Ovary (tissue), 9 donors: ENCODE measurements around the gene UBXN4. TPM values are rescaled to one million over a fixed set of nuclear protein-coding genes. Genes with fewer than 3 reads are reported as not detected.

Experiments used
- DNase-seq, 5 donors: peaks; one replicate each; pipeline ENCODE4 v3.0.0-alpha.2; 2019 to 2020
- H3K27ac ChIP-seq, 2 donors: fragments of 200-600 bp; one replicate each; pipeline versions ENCODE4 v1.5.1 to v1.8.0; 2019 to 2022
- H3K27me3 ChIP-seq: fragments of 200-600 bp; one replicate; pipeline ENCODE4 v1.8.0; 2022
- H3K36me3 ChIP-seq: fragments of 200-600 bp; sonication (generic); one replicate; pipeline ENCODE4 v1.5.1; 2019
- H3K4me1 ChIP-seq: one replicate; pipeline ENCODE4 v1.8.1; 2013; ENCODE audit warnings: mild to moderate bottlenecking, moderate library complexity; ENCODE audit not compliant: insufficient read depth
- H3K4me3 ChIP-seq: fragments of 200-600 bp; sonication (generic); one replicate; pipeline ENCODE4 v1.5.1; 2017
- H3K9me3 ChIP-seq, 2 donors: fragments of 200-600 bp in 1 of 2; sonication (generic) in 1 of 2; one replicate each; pipeline versions ENCODE4 v1.5.1 to v1.8.1; 2013 to 2019; ENCODE audit warnings: mild to moderate bottlenecking in 1 of 2, moderate library complexity in 1 of 2
- CTCF ChIP-seq, 3 donors: fragments of 450-650 bp in 2 of 3; fragments of 200-600 bp in 1 of 3; IDR thresholded peaks; one replicate each; pipeline versions ENCODE4 v1.5.1 to v1.8.0; 2016 to 2022; ENCODE audit warnings: antibody characterized with exemption in 3 of 3, mild to moderate bottlenecking in 1 of 3
- EP300 ChIP-seq: sonication (generic); formaldehyde crosslinking; IDR thresholded peaks from one replicate; pipeline ENCODE4 v1.6.1; 2017; ENCODE audit warnings: antibody characterized with exemption
- POLR2A ChIP-seq: fragments of 450-650 bp; IDR thresholded peaks from one replicate; pipeline ENCODE4 v1.6.1; 2017; ENCODE audit warnings: antibody characterized with exemption, mild to moderate bottlenecking, moderate library complexity
- WGBS, 3 donors: extraction: QIAGEN DNeasy Blood & Tissue Kit in 1 of 3; methylation state at CpG; one replicate each; pipeline versions ENCODE4 v1.1.5 to v1.1.7; 2013 to 2017; 5-methylcytosine and 5-hydroxymethylcytosine counted together
- intact Hi-C, 4 donors: fragments of 100-400 bp; cut with DNase I; formaldehyde crosslinking; loops; one replicate each; pipeline versions ENCODE4 v1.11.0 to v1.15.1; 2022 to 2023
- polyA plus RNA-seq, 2 donors: library from polyadenylated mRNA; stranded (reverse); fragments of 200-250 nt in 1 of 2; fragments of 350-450 nt in 1 of 2; fragmentation: Illumina TruSeq in 1 of 2; extraction: RNeasy Lipid Tissue Mini Kit (QIAGEN cat#74804) in 1 of 2; gene quantifications; one replicate each; pipeline ENCODE4 v1.2.3, GENCODE V29; 2013 to 2014
- total RNA-seq, 7 donors: library from RNA; depleted of rRNA in 2 of 7; stranded (reverse); fragments of >200 nt in 2 of 7; fragmentation: NEBNext Ultra II Directional in 3 of 7; extraction: Animal tissue kit (Norgen Biotek cat#: 25700) in 3 of 7; gene quantifications; one replicate each; pipeline versions ENCODE4 v1.1.0 to v1.2.4, GENCODE V29; 2016 to 2023
- donor health status: DM: no; HTN: no; CAD: no; lungs with moderate emphysema.
- donor health status: DM: no; HTN: no; CAD: no.
- donor health status: Bipolar disorder and iron deficiency.
- donor health status: DM: yes; HTN: yes; CAD: no.
- donor health status: DM: no; HTN: no; CAD: no.
- donor health status: DM: yes; HTN: yes; CAD: no.

Gene UBXN4
- total and polyA plus RNA-seq, 9 donors = 46.6 to 101 (median 82.0) TPM

DNA sequence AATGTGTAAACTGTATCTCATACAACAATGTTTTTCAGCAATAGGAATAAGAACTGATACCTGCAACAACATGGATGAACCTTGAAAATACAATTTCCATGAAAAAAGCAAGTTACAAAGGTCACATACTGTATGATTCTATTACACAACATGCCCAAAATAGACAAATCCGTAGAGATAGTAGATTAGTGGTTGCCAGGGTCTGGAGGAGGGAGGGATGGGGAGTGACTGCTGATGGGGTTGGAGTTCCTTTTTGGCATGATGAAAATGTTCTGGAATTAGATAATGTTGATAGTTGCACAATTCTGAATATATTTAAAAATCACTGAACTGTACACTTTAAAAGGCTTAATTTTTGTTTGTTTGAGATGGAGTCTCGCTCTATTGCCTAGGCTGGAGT is 33.8 kb downstream of the UBXN4 start:
- intact Hi-C loops = no loop called here
- whole genome bisulfite sequencing, 3 donors = 23 to 40% (median 38%) methylated on average over 2 of the region's 2 CpGs
- no peaks in the 10 kb centered on the region for H3K4me1 ChIP-seq
- no peaks in the 10 kb centered on the region for H3K27me3 ChIP-seq
- peaks cover 0 to 4% of the 10 kb centered on the region in 2 donors for H3K9me3 ChIP-seq
- DNase-seq = no peak
- TF ChIP-seq POLR2A (no peak), EP300 (no peak), CTCF (IDR thresholded peaks at IDR 0.05) (no peak)
- no peak overlapping the region for H3K4me3 ChIP-seq
- no peaks in the 10 kb centered on the region for H3K36me3 ChIP-seq
- no peak overlapping the region for H3K27ac ChIP-seq

- H3K4me1 ChIP-seq = no peaks in the 10 kb centered on the region
- no peaks in the 10 kb centered on the region for H3K27me3 ChIP-seq
- intact Hi-C loops = no loop called here
- H3K4me3 ChIP-seq = no peak overlapping the region
- TF ChIP-seq EP300 (no peak), CTCF (IDR thresholded peaks at IDR 0.05) (no peak), POLR2A (no peak)
- no peaks in the 10 kb centered on the region for H3K36me3 ChIP-seq
- H3K27ac ChIP-seq = no peak overlapping the region
- no peak for DNase-seq
- WGBS, 3 donors = 96 to 98% (median 97%) methylated on average over 7 of the region's 7 CpGs
- H3K9me3 ChIP-seq = peaks cover 0 to 4% of the 10 kb centered on the region in 2 donors
Observed at GRCh38 chr2:135776367-135776766, 34.7 kb downstream of the UBXN4 start.

DNA sequence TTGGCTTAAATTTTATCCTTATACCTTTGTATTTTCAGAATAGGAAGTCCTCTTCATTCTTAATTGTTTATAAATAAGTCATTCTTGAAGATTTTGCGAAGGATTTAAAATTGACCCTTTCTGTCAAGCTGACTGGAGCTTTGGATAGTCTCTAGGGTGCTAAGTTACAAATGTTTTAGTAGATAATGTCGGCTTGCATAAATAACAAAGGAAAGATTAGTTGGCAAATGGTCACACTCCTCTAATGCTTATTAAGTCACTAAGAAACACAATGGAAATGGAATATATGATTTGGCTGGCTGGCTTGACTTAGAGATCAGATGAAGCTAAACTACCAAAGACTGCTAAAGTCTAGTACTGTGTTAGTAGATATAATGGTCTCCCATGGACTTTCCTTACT is 40.6 kb downstream of the UBXN4 start:
- intact Hi-C loops = no loop called here
- Histone ChIP-seq H3K27ac (no peak overlapping the region), H3K36me3 (no peaks in the 10 kb centered on the region), H3K27me3 (no peaks in the 10 kb centered on the region), H3K4me1 (no peaks in the 10 kb centered on the region), H3K9me3 (no peaks in the 10 kb centered on the region), H3K4me3 (no peak overlapping the region)
- TF ChIP-seq POLR2A = no peak
- no peak for DNase-seq
- WGBS, 3 donors = 78 to 86% (median 83%) methylated on average over 2 of the region's 2 CpGs

DNA sequence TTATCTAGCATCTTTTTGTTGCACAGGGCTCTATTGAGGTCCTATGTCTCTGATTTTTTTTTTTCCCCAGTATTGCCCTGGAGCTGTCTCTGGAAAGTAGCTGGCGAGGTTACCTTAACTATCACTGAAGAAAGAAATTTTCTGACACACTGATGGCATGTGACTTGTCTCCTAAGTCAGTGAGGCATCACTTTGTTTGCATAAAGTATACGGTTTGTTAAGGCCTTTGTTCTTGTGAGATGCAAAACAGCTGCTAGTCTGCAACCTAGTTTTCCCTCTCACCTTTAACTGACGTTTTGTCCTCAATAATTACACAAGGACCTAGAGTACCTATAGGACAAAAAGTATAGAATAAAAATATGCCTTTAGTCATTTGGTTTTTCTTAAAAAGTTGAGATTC is 41.8 kb downstream of the UBXN4 start:
- H3K9me3 ChIP-seq = no peaks in the 10 kb centered on the region
- no peaks in the 10 kb centered on the region for H3K36me3 ChIP-seq
- WGBS, 3 donors = 73 to 82% (median 80%) methylated on average over 3 of the region's 3 CpGs
- H3K4me3 ChIP-seq = no peak overlapping the region
- no peaks in the 10 kb centered on the region for H3K27me3 ChIP-seq
- intact Hi-C loops = no loop called here
- no peaks in the 10 kb centered on the region for H3K4me1 ChIP-seq
- H3K27ac ChIP-seq = no peak overlapping the region
- TF ChIP-seq POLR2A (no peak), EP300 (no peak), CTCF (IDR thresholded peaks at IDR 0.05) (no peak)
- DNase-seq = no peak

GRCh38 chr2:135785032-135785431 is 43.4 kb downstream of the UBXN4 start:
- WGBS, 3 donors = 93 to 98% (median 96%) methylated on average over 2 of the region's 2 CpGs
- Histone ChIP-seq H3K27ac (no peak overlapping the region), H3K4me3 (no peak overlapping the region), H3K27me3 (no peaks in the 10 kb centered on the region), H3K9me3 (no peaks in the 10 kb centered on the region), H3K36me3 (no peaks in the 10 kb centered on the region), H3K4me1 (no peaks in the 10 kb centered on the region)
- intact Hi-C loops = no loop called here
- TF ChIP-seq EP300 (no peak), CTCF (IDR thresholded peaks at IDR 0.05) (no peak), POLR2A (no peak)
- no peak for DNase-seq
